ENCODE measurements around the gene PIP. TPM values are rescaled to one million over a fixed set of nuclear protein-coding genes. Genes with fewer than 3 reads are reported as not detected.
"Not testable (repeated sequence)": the region's sequence is repeated elsewhere in the genome, so short reads cannot be mapped to it uniquely, and the experiment has no call there.

Gene PIP
- total RNA-seq, 1 donor from 2014 or later, result not detected

DNA sequence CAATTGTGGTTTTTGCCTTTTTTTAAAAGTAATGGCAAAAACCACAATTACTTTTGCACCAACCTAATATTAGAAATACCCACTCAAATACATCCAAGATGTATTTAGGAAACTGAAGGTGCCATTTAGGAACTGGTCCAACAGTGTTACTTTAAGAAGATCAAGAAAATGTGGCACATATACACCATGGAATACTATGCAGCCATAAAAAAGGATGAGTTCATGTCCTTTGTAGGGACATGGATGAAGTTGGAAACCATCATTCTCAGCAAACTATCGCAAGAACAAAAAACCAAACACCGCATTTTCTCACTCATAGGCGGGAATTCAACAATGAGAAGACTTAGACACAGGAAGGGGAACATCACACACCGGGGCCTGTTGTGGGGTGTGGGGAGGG is 48.9 kb downstream of the PIP start:
- not testable (repeated sequence) for DNase-seq

DNA sequence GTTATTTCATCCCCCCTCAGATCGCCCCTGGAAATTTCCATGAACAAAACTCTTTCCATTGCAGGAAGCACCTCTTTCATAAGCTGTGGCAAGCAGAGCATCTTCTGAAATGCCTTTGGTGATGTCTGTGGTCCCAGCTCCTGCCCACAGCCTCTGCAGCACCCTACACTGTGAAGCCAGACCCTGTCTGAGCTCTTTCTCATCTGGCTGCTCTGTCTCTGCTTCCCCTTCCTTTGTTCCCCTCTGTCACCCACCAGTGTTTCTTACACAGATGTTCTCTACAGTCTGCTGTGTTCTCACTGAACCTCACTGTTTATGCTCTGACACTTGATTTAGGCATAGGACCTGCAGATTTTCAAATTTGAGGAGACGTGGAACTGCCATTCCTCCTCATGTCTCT is 49.5 kb downstream of the PIP start:
- DNase-seq, result no peak

DNA sequence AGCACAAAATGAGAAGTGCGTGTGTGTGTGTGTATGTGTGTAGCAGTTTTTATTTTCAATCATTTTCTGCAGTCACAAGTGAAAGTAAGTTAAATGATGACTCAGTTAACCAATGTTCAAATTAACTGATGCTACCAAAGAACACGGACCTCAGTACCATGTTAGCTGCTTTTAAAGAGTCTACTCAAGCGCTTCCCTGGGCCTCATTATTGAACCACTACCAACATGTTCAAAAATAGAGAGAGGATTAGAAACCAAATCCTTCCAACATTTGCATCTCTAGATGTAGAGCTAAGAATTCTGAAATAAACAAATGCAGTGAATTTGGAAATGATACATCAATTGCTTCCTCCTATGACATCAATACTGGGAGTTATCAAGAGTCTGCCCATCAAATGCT is 51.1 kb downstream of the PIP start, which contains the start of gene TAS2R39:
TSS of gene TAS2R39 (plus strand) at position 396 of the 400 bp plus-strand sequence. CDS start at position 396, 0 bp downstream.
- no peak for DNase-seq

DNA sequence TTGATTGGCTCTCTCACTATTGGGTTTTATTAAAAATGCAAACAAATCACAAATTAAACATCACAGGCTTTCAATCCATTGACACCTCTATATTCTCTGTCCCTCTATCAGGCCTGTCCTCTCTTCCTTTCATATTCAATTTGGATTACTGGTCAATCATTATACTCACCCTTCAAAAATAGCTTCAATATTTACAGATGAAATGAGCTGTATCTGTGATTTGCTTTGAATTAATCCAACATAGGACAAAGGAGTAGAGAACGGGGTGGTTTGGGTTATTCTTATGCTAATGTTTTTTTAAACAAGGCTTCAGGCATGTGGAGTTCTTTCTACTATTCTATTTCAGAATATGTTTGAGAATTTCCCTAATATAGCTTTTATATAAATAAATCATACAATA is 53.7 kb downstream of the PIP start:
- DNase-seq, result no peak

DNA sequence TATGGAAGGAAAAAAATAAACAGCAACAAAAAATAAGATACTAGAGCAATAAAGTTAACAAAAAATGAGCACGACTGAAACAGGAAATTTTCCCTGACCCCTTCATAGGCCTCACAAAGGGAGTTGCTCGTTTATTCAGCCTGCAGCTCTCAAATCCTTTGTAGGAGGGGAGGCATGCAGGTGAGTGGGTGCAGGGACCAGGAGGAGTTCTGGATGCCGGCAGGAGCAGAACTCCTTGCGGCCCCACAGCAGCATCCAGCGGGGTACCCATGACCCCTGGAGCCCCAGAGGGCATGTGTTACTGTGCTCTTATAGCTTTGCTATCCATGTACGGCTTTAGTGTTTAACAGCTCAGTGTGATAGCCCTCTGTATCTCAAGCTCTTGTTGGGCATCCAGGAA is 57.1 kb downstream of the PIP start:
- DNase-seq, result no peak

Other genes with a start within 250 kb of the PIP start
- gene TRPV6, start 246.3 kb upstream of the PIP start, total RNA-seq, result not detected in 2 replicates
- gene TRPV5, start 198.3 kb upstream of the PIP start, total RNA-seq, result not detected in 2 replicates
- not detected in 2 replicates for gene LLCFC1, start 192.6 kb upstream of the PIP start, total RNA-seq
- gene KEL, start 169.7 kb upstream of the PIP start, total RNA-seq, result not detected in 2 replicates
- not detected in 2 replicates for gene OR9A2, start 104.9 kb upstream of the PIP start, total RNA-seq
- not detected in 2 replicates for gene OR6V1, start 79.7 kb upstream of the PIP start, total RNA-seq
- not detected in 2 replicates for gene TAS2R39, start 51.3 kb downstream of the PIP start, total RNA-seq
- gene TAS2R40, start 90.0 kb downstream of the PIP start, total RNA-seq, result not detected in 2 replicates
- gene GSTK1, start 131.4 kb downstream of the PIP start, total RNA-seq, result 110 and 112 TPM in 2 replicates
- 0.14 and 0.17 TPM in 2 replicates for gene TMEM139, start 152.9 kb downstream of the PIP start, total RNA-seq
- gene CASP2, start 156.3 kb downstream of the PIP start, total RNA-seq, result 12.8 and 30.2 TPM in 2 replicates
- gene CLCN1, start 184.0 kb downstream of the PIP start, total RNA-seq, result not detected in 2 replicates
- 0.23 and 0.51 TPM in 2 replicates for gene FAM131B, start 230.6 kb downstream of the PIP start, total RNA-seq
- gene ZYX, start 249.3 kb downstream of the PIP start, total RNA-seq, result 26.2 and 57.2 TPM in 2 replicates

Measured in dermis blood vessel endothelial cell (primary cell).